HepG2 (cell line): Measurements from ENCODE around the gene FSTL1. TPM values are rescaled to one million over a fixed set of nuclear protein-coding genes. Genes with fewer than 3 reads are reported as not detected.

ENCODE experiments used
- ATAC-seq: fragments of 200-7000 bp; cut with Tn5 transposase; 3 replicates; pipeline ENCODE4 v1.9.1; 2020; ENCODE audit warnings: mild to moderate bottlenecking, moderate library complexity
- BruUV-seq: library from RNA; stranded (reverse); fragments of 400-500 nt; replicated peaks from 2 replicates; lab custom pipeline; 2021; lab: Mats Ljungman, UMichigan
- CTCF ChIA-PET: fragments of 300-600 bp; formaldehyde crosslinking; extraction: SDS; loops from one replicate; lab custom pipeline; 2021; ENCODE audit warnings: low total read pairs, inconsistent platforms, low intra/inter-chr PET ratio; lab: Yijun Ruan, JAX
- POLR2A ChIA-PET: fragments of 350-600 bp; sonication (Branson Sonifier 250); formaldehyde crosslinking; loops from one replicate; lab custom pipeline; 2020; ENCODE audit warnings: antibody characterized with exemption, inconsistent platforms; lab: Yijun Ruan, JAX
- DNase-seq: peaks from one replicate; pipeline ENCODE4 v3.0.0-alpha.2; 2015; ENCODE audit warnings: low spot score
- FAIRE-seq: peaks from 3 replicates; lab custom pipeline; 2011; peaks lifted over from hg19 to GRCh38; lab: Jason Lieb, UNC
- H2AFZ ChIP-seq: one replicate; pipeline ENCODE4 v1.6.1; 2011; ENCODE audit warnings: low read length, inconsistent platforms
- H3K27ac ChIP-seq: fragments of 300-600 bp; 3 replicates; pipeline ENCODE4 v1.8.0; 2011; ENCODE audit warnings: mixed run types, mild to moderate bottlenecking, mixed read lengths, low read length, inconsistent platforms; ENCODE audit not compliant: insufficient read depth; ENCODE audit errors: extremely low read length
- H3K27me3 ChIP-seq, 2 experiments: fragments of 200-600 bp in 1 of 2; 2 replicates in 1 of 2; 3 replicates in 1 of 2; pipeline versions ENCODE4 v1.6.0 to v1.8.0; 2011; ENCODE audit warnings: low read length in 2 of 2, mild to moderate bottlenecking in 2 of 2, moderate library complexity in 2 of 2, inconsistent platforms in 1 of 2; ENCODE audit not compliant: insufficient read depth in 2 of 2, control insufficient read depth in 1 of 2
- H3K36me3 ChIP-seq, 2 experiments: fragments of 200-600 bp in 1 of 2; replicated peaks in 1 of 2; 2 replicates in 1 of 2; 3 replicates in 1 of 2; pipeline versions ENCODE4 v1.5.1 to v1.8.0; 2011; ENCODE audit warnings: low read length in 2 of 2, inconsistent platforms in 1 of 2; ENCODE audit not compliant: insufficient read depth in 2 of 2, control insufficient read depth in 1 of 2
- H3K4me1 ChIP-seq: 2 replicates; pipeline ENCODE4 v1.5.1; 2012; ENCODE audit warnings: low read length, inconsistent platforms; ENCODE audit not compliant: insufficient read depth
- H3K4me2 ChIP-seq: 2 replicates; pipeline ENCODE4 v1.6.0; 2011; ENCODE audit warnings: low read depth, low read length, inconsistent platforms
- H3K4me3 ChIP-seq, 3 experiments: fragments of 200-600 bp in 1 of 3; sonication (generic), shearing (Covaris generic) in 1 of 3; replicated peaks in 1 of 3; 2 replicates each; pipeline ENCODE4 v1.5.1; 2011 to 2016; ENCODE audit warnings: low read length in 3 of 3, inconsistent platforms in 2 of 3, low read depth in 2 of 3, mild to moderate bottlenecking in 2 of 3, control low read depth in 1 of 3, mixed read lengths in 1 of 3; ENCODE audit not compliant: insufficient read depth in 1 of 3
- H3K79me2 ChIP-seq: one replicate; pipeline ENCODE4 v1.6.1; 2011; ENCODE audit warnings: low read length, inconsistent platforms; ENCODE audit not compliant: insufficient read depth
- H3K9ac ChIP-seq: 2 replicates; pipeline ENCODE4 v1.6.0; 2011; ENCODE audit warnings: mild to moderate bottlenecking, low read depth, low read length, inconsistent platforms; ENCODE audit not compliant: insufficient read depth
- H3K9me3 ChIP-seq: 2 replicates; pipeline ENCODE4 v1.5.1; 2012; ENCODE audit warnings: mild to moderate bottlenecking, low read length
- H4K20me1 ChIP-seq: 2 replicates; pipeline ENCODE4 v1.6.0; 2011; ENCODE audit warnings: inconsistent platforms, mild to moderate bottlenecking, low read length, moderate library complexity; ENCODE audit not compliant: insufficient read depth
- ATF7-NPFF ChIP-seq: sonication (generic); formaldehyde crosslinking; IDR thresholded peaks from 2 replicates; pipeline ENCODE4 v1.8.1; 2023; ENCODE audit warnings: mild to moderate bottlenecking, low read depth, missing genetic modification reagents, moderate library complexity
- CCAR2 ChIP-seq: fragments of 200-400 bp; formaldehyde crosslinking; optimal IDR thresholded peaks from 2 replicates; pipeline ENCODE3; 2018; ENCODE audit warnings: low read depth, mild to moderate bottlenecking, low read length, moderate library complexity
- NFKBIZ ChIP-seq: IDR thresholded peaks from 2 replicates; pipeline ENCODE4 v1.6.1; 2018; ENCODE audit warnings: missing genetic modification reagents, missing compliant biosample characterization
- PAX8 ChIP-seq: sonication (generic); formaldehyde crosslinking; IDR thresholded peaks from 2 replicates; pipeline ENCODE4 v1.8.0; 2022; ENCODE audit warnings: mild to moderate bottlenecking, missing genetic modification reagents, borderline replicate concordance
- PITX1 ChIP-seq: sonication (generic); formaldehyde crosslinking; IDR thresholded peaks from 2 replicates; pipeline ENCODE4 v1.5.1; 2020; ENCODE audit warnings: mild to moderate bottlenecking, missing genetic modification reagents
- TRIM24 ChIP-seq: sonication (generic); formaldehyde crosslinking; IDR thresholded peaks from 2 replicates; pipeline ENCODE4 v1.8.0; 2022; ENCODE audit warnings: mild to moderate bottlenecking, missing genetic modification reagents
- YEATS2 ChIP-seq: sonication (generic); formaldehyde crosslinking; IDR thresholded peaks from 2 replicates; pipeline ENCODE4 v1.4.0; 2020; ENCODE audit warnings: missing genetic modification reagents, borderline replicate concordance
- ZNF260 ChIP-seq: sonication (generic); formaldehyde crosslinking; IDR thresholded peaks from 2 replicates; pipeline ENCODE4 v1.4.0; 2020; ENCODE audit warnings: missing genetic modification reagents, low read depth, mild to moderate bottlenecking, borderline replicate concordance
- ZNF383 ChIP-seq: sonication (generic); formaldehyde crosslinking; IDR thresholded peaks from 2 replicates; pipeline ENCODE4 v1.4.0; 2020; ENCODE audit warnings: missing genetic modification reagents, mild to moderate bottlenecking, borderline replicate concordance
- ZNF468 ChIP-seq: sonication (generic); formaldehyde crosslinking; IDR thresholded peaks from 2 replicates; pipeline ENCODE4 v1.8.0; 2022; ENCODE audit warnings: mild to moderate bottlenecking, moderate library complexity, missing genetic modification reagents
- ZSCAN25 ChIP-seq: sonication (generic); formaldehyde crosslinking; IDR thresholded peaks from 2 replicates; pipeline ENCODE4 v1.8.0; 2022; ENCODE audit warnings: mild to moderate bottlenecking, missing genetic modification reagents
- WGBS: methylation state at CpG from one replicate; pipeline ENCODE4 v1.1.6; 2017; ENCODE audit warnings: low lambda C conversion rate; 5-methylcytosine and 5-hydroxymethylcytosine counted together
- in situ Hi-C: cut with HindIII; loops from 2 replicates; pipeline ENCODE4 v1.10.0; 2017; ENCODE audit warnings: low pct_unique_long_range_greater_than_20kb; ENCODE audit not compliant: extremely low pct_ligation_motif_present
- intact Hi-C: fragments of 100-400 bp; cut with micrococcal nuclease; formaldehyde crosslinking; loops from one replicate; pipeline ENCODE4 v1.10.0; 2022; ENCODE audit not compliant: unreplicated experiment
- polyA plus RNA-seq, 8 experiments: library from polyadenylated mRNA; depleted of rRNA in 3 of 8; stranded (reverse) in 7 of 8; unstranded in 1 of 8; fragments of >200 nt; fragmentation: Illumina TruSeq in 4 of 8; extraction: Trizol in 4 of 8; gene quantifications; 2 replicates each; pipeline versions ENCODE4 v1.2.1 to v1.2.3, GENCODE V29; 2011 to 2016; ENCODE audit warnings: low read depth in 4 of 8, missing spikeins in 1 of 8, mixed read lengths in 1 of 8; ENCODE audit not compliant: insufficient read depth in 1 of 8
- total RNA-seq, 5 experiments: library from RNA; depleted of rRNA; stranded (reverse); fragments of >200 nt; fragmentation: Illumina TruSeq; extraction: Trizol; gene quantifications; 2 replicates each; pipeline ENCODE4 v1.2.3, GENCODE V29; 2016; ENCODE audit warnings: low read depth in 1 of 5
- TF ChIP-seq, protein P1 (sequence below): sonication (generic); formaldehyde crosslinking; IDR thresholded peaks from 2 replicates; pipeline ENCODE4 v1.4.0; 2020; ENCODE audit warnings: low read depth, missing genetic modification reagents
- TF ChIP-seq, protein P2 (sequence below): sonication (generic); formaldehyde crosslinking; IDR thresholded peaks from 2 replicates; pipeline ENCODE4 v1.4.0; 2020; ENCODE audit warnings: missing genetic modification reagents, low read depth, mild to moderate bottlenecking, borderline replicate concordance
- TF ChIP-seq, protein P3 (sequence below): sonication (generic); formaldehyde crosslinking; IDR thresholded peaks from 2 replicates; pipeline ENCODE4 v1.8.1; 2023; ENCODE audit warnings: mild to moderate bottlenecking, missing genetic modification reagents
- TF ChIP-seq, protein P4 (sequence below): IDR thresholded peaks from 2 replicates; pipeline ENCODE4 v1.6.1; 2016
- TF ChIP-seq, protein P5 (sequence below), 2 experiments: fragments of 450-650 bp in 1 of 2; sonication (generic) in 1 of 2; formaldehyde crosslinking; IDR thresholded peaks; 2 replicates each; pipeline versions ENCODE4 v1.5.0 to v1.8.0; 2020 to 2022; ENCODE audit warnings: mild to moderate bottlenecking in 1 of 2, missing genetic modification reagents in 1 of 2

FSTL1 gene
- total and polyA plus RNA-seq, 2 of the 13 experiments (the other 11 are each of a cell fraction or from before 2014, with no cell fraction given), result 0.07 to 0.29 TPM

DNA sequence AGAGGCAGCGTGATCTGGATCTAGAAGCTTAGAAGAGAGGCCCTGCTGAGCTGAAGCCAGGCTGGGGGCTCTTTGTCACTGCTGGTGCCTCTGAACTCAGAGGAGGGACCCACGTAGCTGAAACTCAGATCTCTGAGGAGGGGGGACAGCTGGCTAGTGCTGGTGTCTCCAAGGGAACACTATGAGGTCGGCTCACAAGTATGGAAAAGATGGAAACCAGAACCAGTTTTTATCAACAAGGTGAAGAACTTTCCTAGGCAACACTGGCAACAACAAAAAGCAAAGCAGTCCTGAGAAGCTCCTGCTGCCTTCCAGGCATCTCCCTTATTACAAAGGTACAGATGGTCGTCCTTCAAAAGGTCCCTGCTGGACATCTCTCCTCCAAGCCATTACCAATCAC, 27.0 kb upstream of the FSTL1 start (continued):
- TF ChIP-seq, protein P1, sequence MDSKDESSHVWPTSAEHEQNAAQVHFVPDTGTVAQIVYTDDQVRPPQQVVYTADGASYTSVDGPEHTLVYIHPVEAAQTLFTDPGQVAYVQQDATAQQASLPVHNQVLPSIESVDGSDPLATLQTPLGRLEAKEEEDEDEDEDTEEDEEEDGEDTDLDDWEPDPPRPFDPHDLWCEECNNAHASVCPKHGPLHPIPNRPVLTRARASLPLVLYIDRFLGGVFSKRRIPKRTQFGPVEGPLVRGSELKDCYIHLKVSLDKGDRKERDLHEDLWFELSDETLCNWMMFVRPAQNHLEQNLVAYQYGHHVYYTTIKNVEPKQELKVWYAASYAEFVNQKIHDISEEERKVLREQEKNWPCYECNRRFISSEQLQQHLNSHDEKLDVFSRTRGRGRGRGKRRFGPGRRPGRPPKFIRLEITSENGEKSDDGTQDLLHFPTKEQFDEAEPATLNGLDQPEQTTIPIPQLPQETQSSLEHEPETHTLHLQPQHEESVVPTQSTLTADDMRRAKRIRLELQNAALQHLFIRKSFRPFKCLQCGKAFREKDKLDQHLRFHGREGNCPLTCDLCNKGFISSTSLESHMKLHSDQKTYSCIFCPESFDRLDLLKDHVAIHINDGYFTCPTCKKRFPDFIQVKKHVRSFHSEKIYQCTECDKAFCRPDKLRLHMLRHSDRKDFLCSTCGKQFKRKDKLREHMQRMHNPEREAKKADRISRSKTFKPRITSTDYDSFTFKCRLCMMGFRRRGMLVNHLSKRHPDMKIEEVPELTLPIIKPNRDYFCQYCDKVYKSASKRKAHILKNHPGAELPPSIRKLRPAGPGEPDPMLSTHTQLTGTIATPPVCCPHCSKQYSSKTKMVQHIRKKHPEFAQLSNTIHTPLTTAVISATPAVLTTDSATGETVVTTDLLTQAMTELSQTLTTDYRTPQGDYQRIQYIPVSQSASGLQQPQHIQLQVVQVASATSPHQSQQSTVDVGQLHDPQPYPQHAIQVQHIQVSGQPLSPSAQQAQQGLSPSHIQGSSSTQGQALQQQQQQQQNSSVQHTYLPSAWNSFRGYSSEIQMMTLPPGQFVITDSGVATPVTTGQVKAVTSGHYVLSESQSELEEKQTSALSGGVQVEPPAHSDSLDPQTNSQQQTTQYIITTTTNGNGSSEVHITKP, result no peak

DNA sequence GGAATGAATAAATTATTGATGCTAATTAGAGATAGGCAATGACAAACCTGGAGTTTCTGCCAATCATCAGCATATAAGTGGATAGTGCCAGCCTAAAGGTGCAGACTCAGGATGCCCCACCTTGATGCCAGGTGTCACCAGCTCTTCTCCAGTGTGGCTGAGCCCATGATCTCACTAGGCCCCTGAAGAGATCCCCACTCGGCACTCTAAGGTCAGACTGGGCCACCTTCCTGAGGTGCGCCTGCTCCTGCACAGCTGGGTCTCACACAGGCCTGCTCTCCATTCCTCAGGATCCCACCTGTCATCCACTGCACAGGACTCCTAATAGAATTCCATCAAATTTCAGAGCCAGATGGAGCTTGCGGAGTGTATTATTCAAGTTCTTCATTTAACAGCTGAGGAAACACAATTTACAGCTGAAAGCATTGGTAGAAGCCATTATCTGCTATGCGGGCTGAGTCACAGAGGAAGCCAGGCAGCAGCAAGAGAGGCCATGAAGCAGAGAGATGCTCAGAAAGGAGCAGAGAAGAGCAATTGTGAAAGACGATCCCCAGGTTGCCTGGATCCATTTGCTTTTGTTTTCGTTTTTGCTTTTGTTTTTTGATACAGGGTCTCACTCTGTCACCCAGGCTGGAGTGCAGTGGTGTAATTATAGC, 25.1 kb upstream of the FSTL1 start:
- Histone ChIP-seq H3K36me3 (no peaks in the 10 kb centered on the region), H3K27ac (no peak overlapping the region), H3K27me3 (peaks cover 1 to 9% of the 10 kb centered on the region in 2 experiments; a peak in 2 of 5 replicates), H3K4me1 (no peaks in the 10 kb centered on the region), H3K9ac (no peak overlapping the region), H2AFZ (no peak overlapping the region), H4K20me1 (no peaks in the 10 kb centered on the region), H3K9me3 (no peaks in the 10 kb centered on the region), H3K4me3 (no peak overlapping the region), H3K4me2 (no peak overlapping the region), H3K79me2 (no peaks in the 10 kb centered on the region)
- BruUV-seq, result no TSS peak
- POLR2A ChIA-PET, result no interaction called here
- intact Hi-C loops (no loop called here), in situ Hi-C loops (no loop called here)
- CTCF ChIA-PET, result no interaction called here
- FAIRE-seq (no peak), DNase-seq (no peak), ATAC-seq (no peak)
- 48% methylated on average over 6 of the region's 6 CpGs for WGBS
- TF ChIP-seq ZSCAN25 (CRISPR knock-in tag) (no peak), NFKBIZ (CRISPR knock-in tag) (no peak), PAX8 (CRISPR knock-in tag) (no peak), CCAR2 (no peak), ATF7-NPFF (CRISPR knock-in tag) (no peak), YEATS2 (CRISPR knock-in tag) (no peak), ZNF383 (CRISPR knock-in tag) (no peak), ZNF468 (CRISPR knock-in tag) (no peak), PITX1 (no peak), ZNF260 (CRISPR knock-in tag) (no peak), TRIM24 (CRISPR knock-in tag) (no peak)
- TF ChIP-seq, protein P2, sequence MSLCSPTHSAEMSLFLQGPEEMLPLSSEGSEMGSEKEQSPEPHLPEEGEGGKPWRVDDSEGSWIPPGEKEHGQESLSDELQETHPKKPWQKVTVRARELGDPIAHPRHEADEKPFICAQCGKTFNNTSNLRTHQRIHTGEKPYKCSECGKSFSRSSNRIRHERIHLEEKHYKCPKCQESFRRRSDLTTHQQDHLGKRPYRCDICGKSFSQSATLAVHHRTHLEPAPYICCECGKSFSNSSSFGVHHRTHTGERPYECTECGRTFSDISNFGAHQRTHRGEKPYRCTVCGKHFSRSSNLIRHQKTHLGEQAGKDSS (CRISPR knock-in tag), result no peak
- TF ChIP-seq, protein P3, sequence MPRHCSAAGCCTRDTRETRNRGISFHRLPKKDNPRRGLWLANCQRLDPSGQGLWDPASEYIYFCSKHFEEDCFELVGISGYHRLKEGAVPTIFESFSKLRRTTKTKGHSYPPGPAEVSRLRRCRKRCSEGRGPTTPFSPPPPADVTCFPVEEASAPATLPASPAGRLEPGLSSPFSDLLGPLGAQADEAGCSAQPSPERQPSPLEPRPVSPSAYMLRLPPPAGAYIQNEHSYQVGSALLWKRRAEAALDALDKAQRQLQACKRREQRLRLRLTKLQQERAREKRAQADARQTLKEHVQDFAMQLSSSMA (CRISPR knock-in tag), result no peak
- TF ChIP-seq, protein P4, sequence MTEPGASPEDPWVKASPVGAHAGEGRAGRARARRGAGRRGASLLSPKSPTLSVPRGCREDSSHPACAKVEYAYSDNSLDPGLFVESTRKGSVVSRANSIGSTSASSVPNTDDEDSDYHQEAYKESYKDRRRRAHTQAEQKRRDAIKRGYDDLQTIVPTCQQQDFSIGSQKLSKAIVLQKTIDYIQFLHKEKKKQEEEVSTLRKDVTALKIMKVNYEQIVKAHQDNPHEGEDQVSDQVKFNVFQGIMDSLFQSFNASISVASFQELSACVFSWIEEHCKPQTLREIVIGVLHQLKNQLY, result no peak
- TF ChIP-seq, protein P5, sequence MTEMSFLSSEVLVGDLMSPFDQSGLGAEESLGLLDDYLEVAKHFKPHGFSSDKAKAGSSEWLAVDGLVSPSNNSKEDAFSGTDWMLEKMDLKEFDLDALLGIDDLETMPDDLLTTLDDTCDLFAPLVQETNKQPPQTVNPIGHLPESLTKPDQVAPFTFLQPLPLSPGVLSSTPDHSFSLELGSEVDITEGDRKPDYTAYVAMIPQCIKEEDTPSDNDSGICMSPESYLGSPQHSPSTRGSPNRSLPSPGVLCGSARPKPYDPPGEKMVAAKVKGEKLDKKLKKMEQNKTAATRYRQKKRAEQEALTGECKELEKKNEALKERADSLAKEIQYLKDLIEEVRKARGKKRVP (CRISPR knock-in tag; IDR thresholded peaks at IDR 0.05), result no peak
